MM.1S (cell line): ENCODE data around the gene SRSF8.

Source experiments
- CTCF ChIP-seq: fragments of 300-600 bp; sonication (generic); IDR thresholded peaks from 2 replicates; pipeline ENCODE4 v1.5.1; 2016; ENCODE audit warnings: antibody characterized with exemption, low read length, mixed read lengths
- EZH2 ChIP-seq: fragments of 300-600 bp; sonication (generic); optimal IDR thresholded peaks from 2 replicates; pipeline ENCODE3; 2017; ENCODE audit warnings: low read depth, mild to moderate bottlenecking, antibody characterized with exemption, low read length, mixed read lengths

- TF ChIP-seq CTCF: no peak
- TF ChIP-seq EZH2: no peak
Observed at GRCh38 chr11:95057959-95058358, 8.8 kb upstream of the SRSF8 start.
